Measurements from ENCODE around the gene FAM83D. TPM values are rescaled to one million over a fixed set of nuclear protein-coding genes. Genes with fewer than 3 reads are reported as not detected.

Gene FAM83D
- total RNA-seq, 1 experiment from 2014 or later: 48.1 TPM

- Mint-ChIP-seq H3K36me3 (ENCODE audit: insufficient read depth in 1 of 3, low read depth in 3 of 3) (no peaks in the 10 kb centered on the region; a peak in 1 of 7 replicates), H3K9me3 (no peaks in the 10 kb centered on the region), H3K4me3 (no peak overlapping the region), H3K27me3 (ENCODE audit: low read depth) (no peaks in the 10 kb centered on the region), H3K27ac (no peak overlapping the region), H3K4me1 (no peaks in the 10 kb centered on the region)
- Histone ChIP-seq H2BK12ac (ENCODE audit: insufficient read length, low read depth, low read length) (no peak overlapping the region), H2BK20ac (ENCODE audit: low read depth, low read length, poor library complexity, severe bottlenecking) (no peak overlapping the region), H3K9ac (ENCODE audit: extremely low read depth, insufficient read length, low read length) (no peak overlapping the region), H3K4me1 (ENCODE audit: insufficient read depth, low read length) (no peaks in the 10 kb centered on the region), H2BK15ac (ENCODE audit: low read depth, low read length) (no peak overlapping the region), H4K20me1 (ENCODE audit: control insufficient read depth, insufficient read depth, insufficient read length) (no peaks in the 10 kb centered on the region), H3K79me2 (ENCODE audit: insufficient read depth, low read length) (no peaks in the 10 kb centered on the region), H3K23me2 (ENCODE audit: insufficient read length, low read depth, low read length, poor library complexity, severe bottlenecking) (no peaks in the 10 kb centered on the region), H4K8ac (replicated peaks; ENCODE audit: insufficient read length, low read depth, low read length) (no peak overlapping the region), H3K56ac (ENCODE audit: insufficient read length, low read depth, low read length) (no peak overlapping the region), H3K14ac (ENCODE audit: insufficient read depth, low read length) (no peak overlapping the region), H3K23ac (ENCODE audit: insufficient read length, low read depth, low read length) (no peak overlapping the region), H2BK120ac (ENCODE audit: low read depth, low read length, poor library complexity, severe bottlenecking) (no peak overlapping the region), H3T11ph (ENCODE audit: low read length) (no peak overlapping the region), H3K4me2 (ENCODE audit: insufficient read depth, insufficient read length, low read length) (no peak overlapping the region), H4K5ac (ENCODE audit: insufficient read length, low read depth, low read length) (no peak overlapping the region), H3K18ac (ENCODE audit: insufficient read length, low read depth, low read length) (no peak overlapping the region), H2AFZ (ENCODE audit: low read length) (no peak overlapping the region), H3K27me3 (ENCODE audit: insufficient read depth, low read length) (no peaks in the 10 kb centered on the region), H3K9me3 (ENCODE audit: control insufficient read depth, low read depth, low read length) (no peaks in the 10 kb centered on the region), H4K91ac (ENCODE audit: insufficient read length, low read depth, low read length) (no peak overlapping the region), H3K27ac (ENCODE audit: insufficient read length, low read depth, low read length) (no peak overlapping the region), H3K79me1 (ENCODE audit: insufficient read depth, low read depth, low read length, poor library complexity, severe bottlenecking) (no peaks in the 10 kb centered on the region), H3K4ac (ENCODE audit: low read depth, low read length) (no peak overlapping the region), H2AK5ac (ENCODE audit: insufficient read length, low read length) (no peak overlapping the region), H2BK5ac (ENCODE audit: insufficient read length, low read length) (no peak overlapping the region)
- WGBS (ENCODE audit: extremely low coverage, insufficient read length, low lambda C conversion rate): no CpG with 5 or more reads among the region's 19 CpGs
- TF ChIP-seq CTCF (conservative IDR thresholded peaks at IDR 0.05): no peak
- DNase-seq: no peak
Observed at GRCh38 chr20:38918172-38918571, 8.0 kb upstream of the FAM83D start.
